HG03097 (cell line): ENCODE measurements around the gene ESYT1.

Experiments
- ATAC-seq: cut with Tn5 transposase; IDR thresholded peaks from one replicate; pipeline ENCODE4 v1.9.1; 2021; ENCODE audit not compliant: unreplicated experiment, low FRiP score

ESYT1 gene

DNA sequence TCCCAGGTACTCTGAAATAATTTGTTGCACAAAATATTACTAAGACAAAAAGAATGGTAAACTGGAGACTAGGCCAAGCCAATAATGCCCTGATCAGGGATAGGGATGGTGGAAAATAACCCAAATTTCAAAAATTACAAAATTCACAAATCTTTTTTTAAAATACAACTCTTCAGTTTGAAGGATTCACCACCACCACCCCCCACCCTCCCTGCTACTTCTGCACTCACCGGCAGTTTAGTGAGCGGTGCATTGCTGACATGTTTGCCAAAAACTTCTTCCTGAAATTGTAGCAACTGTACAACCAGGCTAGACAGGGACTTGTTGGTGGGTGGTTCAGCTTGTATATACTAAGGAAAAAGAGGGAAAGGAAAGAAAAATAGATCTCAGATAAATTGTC, 58.9 kb downstream of the ESYT1 start:
- no peak for ATAC-seq

DNA sequence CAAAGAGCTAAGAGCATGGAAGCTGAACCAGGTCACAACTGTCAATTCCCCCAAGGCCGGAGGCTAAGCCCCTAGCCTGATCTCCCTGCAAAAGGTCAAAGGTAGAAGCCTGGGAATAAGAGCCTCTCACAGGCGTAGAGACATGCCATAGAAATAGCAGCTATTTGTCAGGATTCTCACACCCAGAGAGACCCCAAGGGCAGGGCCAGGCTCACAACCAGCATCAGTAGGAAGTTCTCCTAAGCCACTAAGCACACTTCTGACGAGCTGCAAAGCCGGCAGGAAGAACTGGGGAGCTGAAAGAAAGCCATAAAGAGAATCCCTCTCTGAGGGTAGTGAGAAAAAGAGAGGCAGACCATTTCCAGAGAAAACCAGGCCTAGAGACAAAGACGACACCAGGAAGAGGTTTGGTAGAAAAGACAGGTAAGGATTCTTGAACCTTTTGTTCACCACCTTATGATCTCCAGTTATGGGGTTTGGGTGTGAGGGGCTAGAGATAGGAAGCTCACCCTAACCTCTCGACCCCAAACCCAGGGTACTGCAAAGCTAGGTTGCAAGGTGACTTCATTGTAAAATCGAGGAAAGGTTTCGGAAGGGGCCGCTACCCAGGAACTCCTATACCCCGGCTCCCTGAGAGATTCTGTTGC, 60.2 kb downstream of the ESYT1 start:
- ATAC-seq: no peak

DNA sequence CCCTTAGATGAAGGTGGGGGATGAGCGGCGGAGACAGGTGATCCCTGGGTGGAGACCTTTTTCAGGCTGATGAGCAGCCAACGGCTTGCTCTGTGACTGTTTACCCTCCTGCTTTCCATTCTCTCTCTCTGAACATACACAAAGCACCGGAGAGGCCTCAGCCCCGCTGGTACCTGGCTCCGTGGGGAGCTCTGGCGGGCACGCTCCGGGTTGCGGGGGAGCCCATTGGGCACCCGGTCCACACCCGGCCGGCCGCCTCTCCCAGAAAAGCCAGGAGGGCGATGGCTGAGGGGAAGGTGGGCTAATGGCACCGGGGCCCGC, 60.7 kb downstream of the ESYT1 start:
- ATAC-seq: no peak

DNA sequence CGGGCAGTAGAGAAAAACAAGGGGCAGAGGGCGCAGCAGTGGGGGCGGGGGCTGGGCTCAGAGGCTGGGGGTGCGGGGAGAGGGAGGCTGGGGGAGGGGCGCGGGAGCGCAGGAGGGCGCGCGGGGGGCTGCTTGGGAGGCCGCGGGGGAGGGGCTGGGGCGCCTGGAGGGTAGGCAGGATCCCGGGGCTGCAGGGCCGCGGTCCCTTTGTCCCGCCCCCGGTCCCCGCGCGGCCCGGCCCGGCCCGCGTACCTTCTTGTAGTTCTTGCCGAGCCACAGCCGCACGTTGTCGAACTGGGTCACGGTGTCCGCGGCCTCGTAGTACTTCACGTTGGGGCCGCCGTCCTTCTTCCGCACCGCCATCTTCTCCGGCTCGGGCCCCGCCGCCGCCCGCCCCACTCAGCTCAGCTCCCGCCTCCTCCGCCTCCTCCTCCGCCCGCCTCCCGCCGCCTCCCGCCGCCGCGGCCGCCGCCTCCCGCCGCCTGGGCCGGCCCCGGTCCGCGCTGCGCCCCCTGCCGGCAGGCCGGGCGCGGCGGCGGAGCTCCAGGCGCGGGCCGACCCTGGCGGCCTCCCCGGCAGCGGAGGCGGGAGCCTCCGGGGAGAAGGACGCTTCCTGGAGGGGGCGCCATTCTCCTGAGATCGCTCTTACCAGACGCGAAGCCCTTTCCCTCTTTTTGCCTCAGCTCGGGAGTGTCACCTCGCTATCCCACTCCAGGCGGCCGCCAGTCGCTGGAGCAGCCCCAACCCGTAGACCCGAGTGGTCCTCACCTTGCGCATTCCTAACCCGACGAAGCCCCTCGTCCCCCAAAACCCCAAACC, 61.2 kb downstream of the ESYT1 start, which contains the start of gene SMARCC2:
TSS of gene SMARCC2 (minus strand) at position 385 of the 819 bp plus-strand sequence. CDS start at position 363, 22 bp downstream.
- peak; percentile 56 for ATAC-seq

DNA sequence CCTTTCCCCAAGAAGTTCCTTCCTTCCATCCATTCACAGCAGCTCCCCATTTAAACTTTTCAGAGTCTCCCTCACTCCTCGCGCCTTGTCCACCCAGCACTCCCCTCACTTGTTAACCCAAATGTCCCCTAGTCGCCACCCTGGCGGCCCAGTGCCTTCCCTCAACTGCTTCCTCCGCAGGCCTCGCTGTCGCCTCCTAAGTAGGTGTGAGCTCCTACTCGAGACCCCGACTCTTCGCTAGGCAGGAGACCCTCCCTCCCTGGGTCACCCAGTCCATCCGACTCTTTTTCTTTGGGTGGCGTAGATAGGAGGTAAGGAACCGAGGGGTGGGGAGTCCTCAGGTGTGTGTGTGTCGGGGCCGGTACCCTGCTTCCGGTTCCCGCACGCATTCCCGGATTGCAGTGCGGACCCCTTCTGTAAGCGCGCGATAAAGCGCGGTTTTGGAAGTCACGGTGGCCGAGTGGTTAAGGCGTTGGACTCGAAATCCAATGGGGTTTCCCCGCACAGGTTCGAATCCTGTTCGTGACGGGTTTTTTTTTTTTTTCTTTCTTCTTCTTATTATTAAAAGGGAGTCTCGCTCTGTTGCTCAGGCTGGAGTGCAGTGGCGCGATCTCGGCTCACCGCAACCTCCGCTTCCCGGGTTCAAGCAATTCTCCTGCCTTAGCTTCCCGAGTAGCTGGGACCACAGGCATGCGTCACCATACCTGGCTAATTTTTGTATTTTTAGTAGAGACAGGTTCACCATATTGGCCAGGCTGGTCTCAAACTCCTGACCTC, 62.0 kb downstream of the ESYT1 start:
- ATAC-seq: peak; percentile 42

DNA sequence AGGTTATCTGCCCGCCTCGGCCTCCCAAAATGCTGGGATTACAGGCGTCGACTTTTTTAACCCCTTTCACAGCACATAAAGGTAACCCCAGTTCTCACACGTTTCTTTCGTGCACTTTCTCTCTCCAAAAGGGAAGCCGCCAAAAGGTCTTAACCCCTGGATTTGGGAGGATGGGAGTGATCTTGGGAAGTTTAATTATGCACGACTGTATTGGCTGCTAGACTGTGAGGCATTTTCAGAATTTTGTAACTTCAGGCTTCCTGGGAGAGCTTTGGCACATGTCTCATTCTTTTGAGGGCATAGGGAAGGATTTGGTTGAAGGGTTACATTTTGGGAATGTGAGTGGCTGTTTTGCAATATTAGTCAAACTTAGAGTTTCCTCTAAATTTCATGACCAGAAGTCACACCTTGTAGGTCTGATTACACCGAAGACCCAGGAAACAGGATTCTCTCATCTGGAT, 62.7 kb downstream of the ESYT1 start:
- ATAC-seq: no peak

DNA sequence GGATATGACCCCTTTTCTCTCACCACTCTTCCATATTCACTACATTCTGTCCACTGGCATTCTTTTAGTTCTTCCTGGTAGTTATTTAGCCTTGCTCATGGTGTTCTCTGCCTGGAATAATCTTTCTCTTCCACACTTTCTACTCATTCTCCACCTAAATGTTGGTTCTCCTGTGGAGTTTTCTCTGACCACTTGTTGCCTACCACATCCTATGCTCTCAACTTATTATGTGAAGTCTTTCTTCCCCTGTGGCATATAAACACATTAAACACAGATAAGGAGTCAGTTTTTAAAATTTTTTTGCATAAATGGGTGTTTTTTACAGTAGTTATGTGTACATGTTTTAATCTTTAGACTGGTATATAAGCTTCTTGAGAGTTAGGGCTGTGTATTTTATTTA, 64.5 kb downstream of the ESYT1 start:
- no peak for ATAC-seq

DNA sequence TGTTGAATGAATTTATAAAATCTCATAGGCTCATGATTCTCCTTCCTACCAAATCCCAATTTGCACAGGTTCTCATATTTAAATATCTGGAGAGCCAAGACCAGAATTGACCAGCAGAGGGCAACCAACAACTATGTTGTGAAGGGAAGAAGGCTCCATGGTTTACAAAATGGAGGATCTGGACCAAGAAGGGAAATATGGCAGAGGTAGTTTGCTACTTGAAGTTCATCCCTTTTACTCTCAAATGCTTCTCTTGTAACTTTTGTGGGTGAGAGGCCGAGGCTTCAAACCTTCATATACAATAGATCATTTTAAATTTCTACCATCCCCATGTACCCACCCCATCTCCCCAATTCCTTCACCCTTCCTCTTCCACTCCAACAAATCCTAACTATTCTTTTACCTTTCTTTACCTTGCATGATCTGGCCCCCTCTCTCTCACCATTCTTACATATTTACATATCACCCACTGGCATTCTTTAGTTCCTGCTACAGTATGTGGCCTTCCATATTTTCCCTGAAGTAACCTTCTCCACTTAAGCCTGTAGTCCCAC, 65.0 kb downstream of the ESYT1 start:
- ATAC-seq: no peak
